Measurements from ENCODE around the gene CD40. TPM values are rescaled to one million over a fixed set of nuclear protein-coding genes. Genes with fewer than 3 reads are reported as not detected.

CD40 gene
- total and polyA plus RNA-seq, 2 experiments from 2014 or later: 2.5 to 2.8 TPM

GRCh38 chr20:46176739-46177378 lies 58.7 kb downstream of the CD40 start:
- H3K9me2 ChIP-seq (ENCODE audit: insufficient read depth): no peaks in the 10 kb centered on the region
- peaks cover 25% of the 10 kb centered on the region for H3K27me3 ChIP-seq (replicated peaks; ENCODE audit: insufficient read depth)
- in situ Hi-C loops (cut with MboI): no loop called here
- H2AFZ ChIP-seq: no peak overlapping the region
- H3K9ac ChIP-seq: no peak overlapping the region
- 54 to 62% methylated on average over 13 of the region's 13 CpGs for WGBS, 2 experiments (ENCODE audit: low coverage in 1 of 2, low lambda C conversion rate in 2 of 2, missing lambda C conversion rate in 2 of 2)
- no peak overlapping the region for H3K4me3 ChIP-seq
- no peak for DNase-seq
- TF ChIP-seq EZH2phosphoT487 (IDR thresholded peaks at IDR 0.05; ENCODE audit: insufficient read depth, low read depth) (no peak), EZH2 (IDR thresholded peaks at IDR 0.05; ENCODE audit: insufficient read depth, poor library complexity, severe bottlenecking) (no peak)
- no peaks in the 10 kb centered on the region for H4K20me1 ChIP-seq (ENCODE audit: insufficient read depth)
- H3K27ac ChIP-seq: no peak overlapping the region
- no peaks in the 10 kb centered on the region for H3K4me1 ChIP-seq (ENCODE audit: insufficient read depth)
- H3K9me3 ChIP-seq (ENCODE audit: low read depth): no peaks in the 10 kb centered on the region
- H3K79me2 ChIP-seq (ENCODE audit: insufficient read depth): no peaks in the 10 kb centered on the region
- H3K36me3 ChIP-seq (ENCODE audit: low read depth): no peaks in the 10 kb centered on the region
- no peaks in the 10 kb centered on the region for H3F3A ChIP-seq (ENCODE audit: insufficient read depth)
- no peak overlapping the region for H3K4me2 ChIP-seq (ENCODE audit: unreplicated experiment)

- no peaks in the 10 kb centered on the region for H3K36me3 ChIP-seq (ENCODE audit: low read depth)
- no peaks in the 10 kb centered on the region for H3F3A ChIP-seq (ENCODE audit: insufficient read depth)
- no peak for TF ChIP-seq EZH2phosphoT487 (IDR thresholded peaks at IDR 0.05; ENCODE audit: insufficient read depth, low read depth)
- no peak for TF ChIP-seq EZH2 (IDR thresholded peaks at IDR 0.05; ENCODE audit: insufficient read depth, poor library complexity, severe bottlenecking)
- H3K27me3 ChIP-seq (replicated peaks; ENCODE audit: insufficient read depth): peaks cover 17% of the 10 kb centered on the region
- no peaks in the 10 kb centered on the region for H3K9me3 ChIP-seq (ENCODE audit: low read depth)
- in situ Hi-C loops (cut with MboI): no loop called here
- no peak overlapping the region for H3K27ac ChIP-seq
- no peaks in the 10 kb centered on the region for H4K20me1 ChIP-seq (ENCODE audit: insufficient read depth)
- no peaks in the 10 kb centered on the region for H3K9me2 ChIP-seq (ENCODE audit: insufficient read depth)
- no peak overlapping the region for H3K4me3 ChIP-seq
- no peak overlapping the region for H3K9ac ChIP-seq
- DNase-seq: no peak
- no peak overlapping the region for H3K4me2 ChIP-seq (ENCODE audit: unreplicated experiment)
- 70 to 71% methylated on average over 15 of the region's 15 CpGs for WGBS, 2 experiments (ENCODE audit: low coverage in 1 of 2, low lambda C conversion rate in 2 of 2, missing lambda C conversion rate in 2 of 2)
- H2AFZ ChIP-seq: no peak overlapping the region
- H3K4me1 ChIP-seq (ENCODE audit: insufficient read depth): no peaks in the 10 kb centered on the region
- no peaks in the 10 kb centered on the region for H3K79me2 ChIP-seq (ENCODE audit: insufficient read depth)
Measured at GRCh38 chr20:46177768-46178167, 59.7 kb downstream of the CD40 start.

- Histone ChIP-seq H3K4me2 (ENCODE audit: unreplicated experiment) (no peak overlapping the region), H3K27me3 (replicated peaks; ENCODE audit: insufficient read depth) (peaks cover 7% of the 10 kb centered on the region), H3F3A (ENCODE audit: insufficient read depth) (no peaks in the 10 kb centered on the region), H3K9ac (no peak overlapping the region), H4K20me1 (ENCODE audit: insufficient read depth) (no peaks in the 10 kb centered on the region), H3K9me2 (ENCODE audit: insufficient read depth) (no peaks in the 10 kb centered on the region), H2AFZ (no peak overlapping the region), H3K9me3 (ENCODE audit: low read depth) (no peaks in the 10 kb centered on the region), H3K27ac (no peak overlapping the region), H3K4me3 (no peak overlapping the region), H3K36me3 (ENCODE audit: low read depth) (no peaks in the 10 kb centered on the region), H3K79me2 (ENCODE audit: insufficient read depth) (no peaks in the 10 kb centered on the region), H3K4me1 (ENCODE audit: insufficient read depth) (no peaks in the 10 kb centered on the region)
- in situ Hi-C loops (cut with MboI): no loop called here
- WGBS, 2 experiments (ENCODE audit: low coverage in 1 of 2, low lambda C conversion rate in 2 of 2, missing lambda C conversion rate in 2 of 2): 32 to 34% methylated on average over 8 of the region's 8 CpGs
- DNase-seq: no peak
- TF ChIP-seq EZH2phosphoT487 (IDR thresholded peaks at IDR 0.05; ENCODE audit: insufficient read depth, low read depth): no peak
- TF ChIP-seq EZH2 (IDR thresholded peaks at IDR 0.05; ENCODE audit: insufficient read depth, poor library complexity, severe bottlenecking): no peak
Measured at GRCh38 chr20:46178891-46179290, 60.8 kb downstream of the CD40 start.

Other genes starting within 250 kb of the CD40 start
- gene ZSWIM1, start 237.1 kb upstream of the CD40 start, total RNA-seq (2014; rRNA removed; shearing (Covaris generic)): 7.7 and 8.9 TPM in 2 replicates
- gene ZSWIM1, start 237.1 kb upstream of the CD40 start, polyA plus RNA-seq (2016; fragmentation: Nextera tagmentation; extraction: Ambion mirVana): 6.6 and 8.5 TPM in 2 replicates
- not detected in 2 replicates for gene SPATA25, start 230.7 kb upstream of the CD40 start, total RNA-seq (2014; rRNA removed; shearing (Covaris generic))
- 0.27 TPM in 1 of 2 replicates, not detected in the other for gene SPATA25, start 230.7 kb upstream of the CD40 start, polyA plus RNA-seq (2016; fragmentation: Nextera tagmentation; extraction: Ambion mirVana)
- 4.3 and 8.3 TPM in 2 replicates for gene NEURL2, start 227.1 kb upstream of the CD40 start, total RNA-seq (2014; rRNA removed; shearing (Covaris generic))
- gene NEURL2, start 227.1 kb upstream of the CD40 start, polyA plus RNA-seq (2016; fragmentation: Nextera tagmentation; extraction: Ambion mirVana): 1.4 and 2.1 TPM in 2 replicates
- 154 and 176 TPM in 2 replicates for gene CTSA, start 227.0 kb upstream of the CD40 start, total RNA-seq (2014; rRNA removed; shearing (Covaris generic))
- gene CTSA, start 227.0 kb upstream of the CD40 start, polyA plus RNA-seq (2016; fragmentation: Nextera tagmentation; extraction: Ambion mirVana): 303 and 321 TPM in 2 replicates
- gene PLTP, start 206.2 kb upstream of the CD40 start, total RNA-seq (2014; rRNA removed; shearing (Covaris generic)): 14.5 and 22.6 TPM in 2 replicates
- 24.4 and 25.7 TPM in 2 replicates for gene PLTP, start 206.2 kb upstream of the CD40 start, polyA plus RNA-seq (2016; fragmentation: Nextera tagmentation; extraction: Ambion mirVana)
- 4.2 and 5.3 TPM in 2 replicates for gene PCIF1, start 183.6 kb upstream of the CD40 start, total RNA-seq (2014; rRNA removed; shearing (Covaris generic))
- gene PCIF1, start 183.6 kb upstream of the CD40 start, polyA plus RNA-seq (2016; fragmentation: Nextera tagmentation; extraction: Ambion mirVana): 23.8 and 24.3 TPM in 2 replicates
- 10.8 and 12.6 TPM in 2 replicates for gene ZNF335, start 146.1 kb upstream of the CD40 start, total RNA-seq (2014; rRNA removed; shearing (Covaris generic))
- gene ZNF335, start 146.1 kb upstream of the CD40 start, polyA plus RNA-seq (2016; fragmentation: Nextera tagmentation; extraction: Ambion mirVana): 6.0 and 6.9 TPM in 2 replicates
- gene MMP9, start 109.4 kb upstream of the CD40 start, total RNA-seq (2014; rRNA removed; shearing (Covaris generic)): not detected in 2 replicates
- 0.10 and 0.13 TPM in 2 replicates for gene MMP9, start 109.4 kb upstream of the CD40 start, polyA plus RNA-seq (2016; fragmentation: Nextera tagmentation; extraction: Ambion mirVana)
- not detected in 2 replicates for gene SLC12A5, start 89.1 kb upstream of the CD40 start, total RNA-seq (2014; rRNA removed; shearing (Covaris generic))
- 0.55 and 0.58 TPM in 2 replicates for gene SLC12A5, start 89.1 kb upstream of the CD40 start, polyA plus RNA-seq (2016; fragmentation: Nextera tagmentation; extraction: Ambion mirVana)
- gene NCOA5, start 28.4 kb upstream of the CD40 start, total RNA-seq (2014; rRNA removed; shearing (Covaris generic)): 15.9 and 20.4 TPM in 2 replicates
- gene NCOA5, start 28.4 kb upstream of the CD40 start, polyA plus RNA-seq (2016; fragmentation: Nextera tagmentation; extraction: Ambion mirVana): 14.9 and 15.3 TPM in 2 replicates
- gene CDH22, start 190.2 kb downstream of the CD40 start, total RNA-seq (2014; rRNA removed; shearing (Covaris generic)): not detected in 2 replicates
- gene CDH22, start 190.2 kb downstream of the CD40 start, polyA plus RNA-seq (2016; fragmentation: Nextera tagmentation; extraction: Ambion mirVana): not detected in 2 replicates

Measured in GM23248 (cell line).